Muscle layer of colon (tissue), 2 donors: ENCODE measurements around the gene ZFPM1.

ENCODE experiments used
- H3K27ac ChIP-seq: one replicate; pipeline ENCODE4 v1.7.0; 2013; ENCODE audit warnings: low read depth, mild to moderate bottlenecking, low read length, moderate library complexity
- H3K27me3 ChIP-seq, 2 donors: one replicate each; pipeline ENCODE4 v1.7.0; 2013; ENCODE audit warnings: low read length in 2 of 2, mild to moderate bottlenecking in 2 of 2; ENCODE audit not compliant: insufficient read depth in 2 of 2, control insufficient read depth in 1 of 2
- H3K36me3 ChIP-seq: one replicate; pipeline ENCODE4 v1.7.0; 2013; ENCODE audit warnings: mild to moderate bottlenecking, low read length; ENCODE audit not compliant: insufficient read depth
- H3K4me1 ChIP-seq: one replicate; pipeline ENCODE4 v1.7.0; 2013; ENCODE audit warnings: mild to moderate bottlenecking, low read length; ENCODE audit not compliant: insufficient read depth
- H3K4me3 ChIP-seq, 2 donors: one replicate each; pipeline ENCODE4 v1.7.0; 2013; ENCODE audit warnings: low read length in 2 of 2, low read depth in 1 of 2, mild to moderate bottlenecking in 1 of 2, moderate library complexity in 1 of 2
- H3K9ac ChIP-seq: one replicate; pipeline ENCODE4 v1.7.0; 2013; ENCODE audit warnings: low read length
- H3K9me3 ChIP-seq: one replicate; pipeline ENCODE4 v1.7.0; 2013; ENCODE audit warnings: mild to moderate bottlenecking, low read length
- donor health status: abdominal sarcoma.
- donor health status: Adenocarcinoma of cecum.

ZFPM1 gene

GRCh38 chr16:88471115-88471514, 18.0 kb downstream of the ZFPM1 start:
- Histone ChIP-seq H3K27me3 (peaks cover 0 to 12% of the 10 kb centered on the region in 2 donors), H3K36me3 (no peaks in the 10 kb centered on the region), H3K9me3 (no peaks in the 10 kb centered on the region), H3K9ac (no peak overlapping the region), H3K4me1 (no peaks in the 10 kb centered on the region), H3K27ac (no peak overlapping the region), H3K4me3 (no peak overlapping the region)

GRCh38 chr16:88471575-88471974, 18.5 kb downstream of the ZFPM1 start:
- H3K4me1 ChIP-seq: no peaks in the 10 kb centered on the region
- H3K9ac ChIP-seq: no peak overlapping the region
- no peaks in the 10 kb centered on the region for H3K36me3 ChIP-seq
- no peak overlapping the region for H3K27ac ChIP-seq
- H3K9me3 ChIP-seq: no peaks in the 10 kb centered on the region
- H3K27me3 ChIP-seq: peaks cover 0 to 12% of the 10 kb centered on the region in 2 donors
- H3K4me3 ChIP-seq: no peak overlapping the region

GRCh38 chr16:88472069-88472468, 19.0 kb downstream of the ZFPM1 start:
- Histone ChIP-seq H3K9ac (no peak overlapping the region), H3K4me1 (no peaks in the 10 kb centered on the region), H3K27me3 (peaks cover 0 to 11% of the 10 kb centered on the region in 2 donors), H3K9me3 (no peaks in the 10 kb centered on the region), H3K4me3 (no peak overlapping the region), H3K27ac (no peak overlapping the region), H3K36me3 (no peaks in the 10 kb centered on the region)

GRCh38 chr16:88472637-88473205, 19.6 kb downstream of the ZFPM1 start:
- H3K4me3 ChIP-seq: no peak overlapping the region
- H3K36me3 ChIP-seq: no peaks in the 10 kb centered on the region
- H3K27ac ChIP-seq: no peak overlapping the region
- no peaks in the 10 kb centered on the region for H3K4me1 ChIP-seq
- no peaks in the 10 kb centered on the region for H3K9me3 ChIP-seq
- H3K27me3 ChIP-seq: peaks cover 0 to 5% of the 10 kb centered on the region in 2 donors
- no peak overlapping the region for H3K9ac ChIP-seq

- no peaks in the 10 kb centered on the region for H3K4me1 ChIP-seq
- H3K9ac ChIP-seq: no peak overlapping the region
- no peak overlapping the region for H3K4me3 ChIP-seq
- peaks cover 0 to 3% of the 10 kb centered on the region in 2 donors for H3K27me3 ChIP-seq
- no peak overlapping the region for H3K27ac ChIP-seq
- H3K36me3 ChIP-seq: no peaks in the 10 kb centered on the region
- no peaks in the 10 kb centered on the region for H3K9me3 ChIP-seq
Observed at GRCh38 chr16:88473666-88474534, 20.8 kb downstream of the ZFPM1 start.

- Histone ChIP-seq H3K4me1 (no peaks in the 10 kb centered on the region), H3K9me3 (no peaks in the 10 kb centered on the region), H3K9ac (no peak overlapping the region), H3K4me3 (no peak overlapping the region), H3K27me3 (peaks cover 0 to 7% of the 10 kb centered on the region in 2 donors), H3K36me3 (no peaks in the 10 kb centered on the region), H3K27ac (no peak overlapping the region)
Observed at GRCh38 chr16:88475037-88475436, 22.0 kb downstream of the ZFPM1 start.

- Histone ChIP-seq H3K9me3 (no peaks in the 10 kb centered on the region), H3K27me3 (peaks cover 0 to 15% of the 10 kb centered on the region in 2 donors), H3K4me3 (no peak overlapping the region), H3K36me3 (no peaks in the 10 kb centered on the region), H3K27ac (no peak overlapping the region), H3K4me1 (no peaks in the 10 kb centered on the region), H3K9ac (no peak overlapping the region)
Observed at GRCh38 chr16:88476203-88476602, 23.1 kb downstream of the ZFPM1 start.

GRCh38 chr16:88476817-88477397, 23.8 kb downstream of the ZFPM1 start:
- no peaks in the 10 kb centered on the region for H3K9me3 ChIP-seq
- no peak overlapping the region for H3K27ac ChIP-seq
- H3K4me1 ChIP-seq: no peaks in the 10 kb centered on the region
- H3K27me3 ChIP-seq: peaks cover 0 to 15% of the 10 kb centered on the region in 2 donors
- no peak overlapping the region for H3K4me3 ChIP-seq
- H3K9ac ChIP-seq: no peak overlapping the region
- H3K36me3 ChIP-seq: no peaks in the 10 kb centered on the region

GRCh38 chr16:88477631-88478519, 24.8 kb downstream of the ZFPM1 start:
- no peak overlapping the region for H3K4me3 ChIP-seq
- no peaks in the 10 kb centered on the region for H3K9me3 ChIP-seq
- no peak overlapping the region for H3K27ac ChIP-seq
- H3K36me3 ChIP-seq: no peaks in the 10 kb centered on the region
- H3K4me1 ChIP-seq: no peaks in the 10 kb centered on the region
- peaks cover 0 to 22% of the 10 kb centered on the region in 2 donors for H3K27me3 ChIP-seq
- H3K9ac ChIP-seq: no peak overlapping the region

GRCh38 chr16:88478889-88479792, 26.1 kb downstream of the ZFPM1 start:
- Histone ChIP-seq H3K27ac (no peak overlapping the region), H3K9ac (no peak overlapping the region), H3K27me3 (peaks cover 0 to 30% of the 10 kb centered on the region in 2 donors), H3K36me3 (no peaks in the 10 kb centered on the region), H3K9me3 (no peaks in the 10 kb centered on the region), H3K4me1 (no peaks in the 10 kb centered on the region), H3K4me3 (no peak overlapping the region)
